ENCODE data around the gene MAPRE3.

GRCh38 chr2:27057184-27057583, 86.7 kb downstream of the MAPRE3 start:
- TF ChIP-seq GATA2 (IDR thresholded peaks at IDR 0.05; ENCODE audit: low read depth, low read length) (no peak), GATA3 (IDR thresholded peaks at IDR 0.05; ENCODE audit: low read depth, low read length) (no peak)
